Measurements from ENCODE around the gene ENTREP1. TPM values are rescaled to one million over a fixed set of nuclear protein-coding genes. Genes with fewer than 3 reads are reported as not detected.

ENTREP1 gene
- total and polyA plus RNA-seq, 8 donors, result 2.0 to 40.2 (median 11.3) TPM

DNA sequence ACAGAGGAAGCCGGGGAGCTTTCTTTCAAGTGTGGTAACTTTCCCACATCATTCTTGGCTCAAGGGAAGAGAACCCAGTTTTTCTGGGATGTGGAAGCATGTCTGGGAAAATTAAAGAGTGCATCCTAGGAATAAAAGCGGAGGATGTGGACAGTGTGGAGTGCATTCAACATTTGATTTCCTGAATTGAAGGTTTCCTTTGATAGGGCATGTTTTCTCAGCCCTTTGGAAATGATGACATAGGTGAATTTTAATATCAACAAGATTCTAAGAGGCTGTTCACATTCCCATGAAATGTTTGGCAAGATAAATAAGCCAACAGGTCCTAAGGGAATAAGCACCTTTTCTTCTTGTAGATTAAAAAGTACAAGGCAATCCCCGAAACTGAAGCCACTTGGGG, 63.6 kb downstream of the ENTREP1 start:
- no peaks in the 10 kb centered on the region for H3K27me3 ChIP-seq
- DNase-seq, result no peak
- no peak overlapping the region for H3K4me3 ChIP-seq
- no peaks in the 10 kb centered on the region for H3K9me3 ChIP-seq
- no peak overlapping the region for H3K27ac ChIP-seq
- peaks cover 0 to 27% (median 15%) of the 10 kb centered on the region in 4 donors for H3K36me3 ChIP-seq
- peaks cover 15 to 33% (median 20%) of the 10 kb centered on the region in 4 donors for H3K4me1 ChIP-seq
- no peak for TF ChIP-seq POLR2AphosphoS5 (IDR thresholded peaks at IDR 0.05)
- no peak for TF ChIP-seq EP300 (IDR thresholded peaks at IDR 0.05)
- no peak for TF ChIP-seq POLR2A (IDR thresholded peaks at IDR 0.05)
- TF ChIP-seq, protein P1, sequence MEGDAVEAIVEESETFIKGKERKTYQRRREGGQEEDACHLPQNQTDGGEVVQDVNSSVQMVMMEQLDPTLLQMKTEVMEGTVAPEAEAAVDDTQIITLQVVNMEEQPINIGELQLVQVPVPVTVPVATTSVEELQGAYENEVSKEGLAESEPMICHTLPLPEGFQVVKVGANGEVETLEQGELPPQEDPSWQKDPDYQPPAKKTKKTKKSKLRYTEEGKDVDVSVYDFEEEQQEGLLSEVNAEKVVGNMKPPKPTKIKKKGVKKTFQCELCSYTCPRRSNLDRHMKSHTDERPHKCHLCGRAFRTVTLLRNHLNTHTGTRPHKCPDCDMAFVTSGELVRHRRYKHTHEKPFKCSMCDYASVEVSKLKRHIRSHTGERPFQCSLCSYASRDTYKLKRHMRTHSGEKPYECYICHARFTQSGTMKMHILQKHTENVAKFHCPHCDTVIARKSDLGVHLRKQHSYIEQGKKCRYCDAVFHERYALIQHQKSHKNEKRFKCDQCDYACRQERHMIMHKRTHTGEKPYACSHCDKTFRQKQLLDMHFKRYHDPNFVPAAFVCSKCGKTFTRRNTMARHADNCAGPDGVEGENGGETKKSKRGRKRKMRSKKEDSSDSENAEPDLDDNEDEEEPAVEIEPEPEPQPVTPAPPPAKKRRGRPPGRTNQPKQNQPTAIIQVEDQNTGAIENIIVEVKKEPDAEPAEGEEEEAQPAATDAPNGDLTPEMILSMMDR (IDR thresholded peaks at IDR 0.05), result no peak
- intact Hi-C loops (cut with DNase I; ENCODE audit: low total_unique reads), result no loop called here
- 84 to 93% (median 89%) methylated on average over 3 of the region's 3 CpGs for WGBS, 5 donors

DNA sequence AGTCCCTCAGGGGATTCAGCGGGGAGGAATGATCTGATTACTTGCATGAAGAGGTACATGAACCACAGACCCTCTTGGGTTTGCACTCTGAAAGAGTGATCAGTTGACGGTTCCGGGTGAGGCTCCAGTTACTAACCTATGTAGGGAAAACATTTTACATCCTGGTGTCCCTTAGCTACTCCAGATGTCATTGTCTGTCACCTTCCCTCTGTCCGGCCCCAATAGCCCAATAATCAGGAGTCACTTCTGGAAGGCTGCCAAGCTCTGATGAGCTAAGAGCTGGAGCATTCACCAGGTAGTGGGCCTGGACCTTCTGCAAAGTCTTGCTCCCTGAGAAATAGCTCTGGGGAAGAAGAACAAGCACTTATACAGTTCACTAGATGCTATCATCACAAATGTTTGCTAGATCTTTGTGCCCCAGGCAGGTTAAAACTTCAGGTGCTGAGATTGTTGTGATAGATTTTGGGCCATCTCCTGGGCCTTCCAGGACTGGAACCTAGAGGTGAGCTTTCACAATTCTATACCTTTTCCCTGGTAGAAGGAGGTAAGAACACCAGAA, 64.5 kb downstream of the ENTREP1 start:
- WGBS, 5 donors, result 76 to 90% (median 86%) methylated on average over 4 of the region's 4 CpGs

GRCh38 chr9:69391487-69391886, 66.5 kb downstream of the ENTREP1 start:
- no peak for DNase-seq
- Histone ChIP-seq H3K27ac (peak overlapping the region in 2 of 5 donors; percentile 20 to 37), H3K4me3 (no peak overlapping the region), H3K27me3 (no peaks in the 10 kb centered on the region), H3K4me1 (peaks cover 12 to 21% (median 17%) of the 10 kb centered on the region in 4 donors), H3K36me3 (peaks cover 0 to 22% (median 13%) of the 10 kb centered on the region in 4 donors), H3K9me3 (no peaks in the 10 kb centered on the region)
- no peak for TF ChIP-seq POLR2AphosphoS5 (IDR thresholded peaks at IDR 0.05)
- no peak for TF ChIP-seq EP300 (IDR thresholded peaks at IDR 0.05)
- TF ChIP-seq POLR2A (IDR thresholded peaks at IDR 0.05), result no peak
- TF ChIP-seq, protein P1 (IDR thresholded peaks at IDR 0.05), result no peak
- intact Hi-C loops (cut with DNase I; ENCODE audit: low total_unique reads), result no loop called here
- WGBS, 5 donors, result 90 to 99% (median 95%) methylated on average over 4 to 11 of the region's 11 CpGs

More for the DNA sequence above, 64.5 kb downstream of the ENTREP1 start:
- Histone ChIP-seq H3K27me3 (no peaks in the 10 kb centered on the region), H3K4me3 (no peak overlapping the region), H3K4me1 (peaks cover 15 to 33% (median 20%) of the 10 kb centered on the region in 4 donors), H3K9me3 (no peaks in the 10 kb centered on the region), H3K27ac (no peak overlapping the region), H3K36me3 (peaks cover 0 to 22% (median 14%) of the 10 kb centered on the region in 4 donors)
- intact Hi-C loops (cut with DNase I; ENCODE audit: low total_unique reads), result no loop called here
- DNase-seq, result no peak
- TF ChIP-seq POLR2A (IDR thresholded peaks at IDR 0.05), result no peak
- TF ChIP-seq, protein P1 (IDR thresholded peaks at IDR 0.05), result no peak
- TF ChIP-seq POLR2AphosphoS5 (IDR thresholded peaks at IDR 0.05), result no peak
- TF ChIP-seq EP300 (IDR thresholded peaks at IDR 0.05), result no peak

GRCh38 chr9:69391946-69392345, 66.9 kb downstream of the ENTREP1 start:
- TF ChIP-seq, protein P1 (IDR thresholded peaks at IDR 0.05), result no peak
- no peak for TF ChIP-seq POLR2AphosphoS5 (IDR thresholded peaks at IDR 0.05)
- TF ChIP-seq POLR2A (IDR thresholded peaks at IDR 0.05), result no peak
- no peak for TF ChIP-seq EP300 (IDR thresholded peaks at IDR 0.05)
- intact Hi-C loops (cut with DNase I; ENCODE audit: low total_unique reads), result no loop called here
- Histone ChIP-seq H3K27ac (peak overlapping the region in 2 of 5 donors; percentile 20 to 37), H3K4me1 (peaks cover 12 to 18% (median 17%) of the 10 kb centered on the region in 4 donors), H3K36me3 (peaks cover 0 to 18% (median 11%) of the 10 kb centered on the region in 4 donors), H3K4me3 (no peak overlapping the region), H3K27me3 (no peaks in the 10 kb centered on the region), H3K9me3 (no peaks in the 10 kb centered on the region)
- peak in 1 of 2 donors; percentile 63 for DNase-seq
- 19 to 38% (median 24%) methylated on average over 7 of the region's 7 CpGs for whole genome bisulfite sequencing, 5 donors

All from stomach (tissue), 9 donors.